NCI-H526 treated with DMSO at 0.1 percent for 48 hours (cell line): ENCODE data around the gene DNAJC11.
"Not testable (repeated sequence)": the region's sequence is repeated elsewhere in the genome, so short reads cannot be mapped to it uniquely, and the experiment has no call there.

Source experiments
- DNase-seq: peaks from one replicate; lab custom pipeline; 2025; lab: John Stamatoyannopoulos, UW

DNAJC11 gene

DNA sequence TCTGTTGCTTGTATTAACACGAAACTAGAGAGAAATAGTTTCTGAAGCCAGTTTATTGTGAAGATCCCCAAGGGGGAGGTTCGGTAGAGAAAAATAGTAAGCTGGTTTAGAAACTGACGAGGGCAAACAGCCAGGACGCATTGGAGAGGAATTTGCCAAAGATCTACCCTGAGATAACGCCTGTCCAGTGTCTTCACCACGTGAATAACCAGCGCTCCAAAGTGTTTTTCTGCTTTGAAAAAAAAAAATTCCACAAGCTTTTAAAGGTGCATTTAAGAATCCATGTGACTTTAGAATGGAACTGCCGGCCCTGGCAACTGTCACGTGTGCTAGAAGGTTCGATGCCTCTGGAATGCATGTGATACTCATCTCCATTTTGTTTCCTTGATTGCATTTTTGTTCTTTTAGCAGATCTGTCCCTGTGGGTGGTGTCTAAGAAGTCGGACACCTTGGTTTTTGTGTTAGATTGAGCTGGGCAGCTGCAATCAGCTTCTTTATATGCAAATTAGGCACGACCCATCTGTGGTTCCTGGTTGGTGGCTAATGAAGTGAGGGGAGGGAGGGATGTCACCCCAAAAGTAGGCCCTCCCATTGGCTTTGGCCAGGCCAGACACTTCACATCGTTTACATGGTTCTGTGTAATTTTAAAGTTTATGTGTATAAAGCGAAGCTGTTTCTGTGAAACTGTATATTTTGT lies 78.2 kb downstream of the DNAJC11 start:
- no peak for DNase-seq

DNA sequence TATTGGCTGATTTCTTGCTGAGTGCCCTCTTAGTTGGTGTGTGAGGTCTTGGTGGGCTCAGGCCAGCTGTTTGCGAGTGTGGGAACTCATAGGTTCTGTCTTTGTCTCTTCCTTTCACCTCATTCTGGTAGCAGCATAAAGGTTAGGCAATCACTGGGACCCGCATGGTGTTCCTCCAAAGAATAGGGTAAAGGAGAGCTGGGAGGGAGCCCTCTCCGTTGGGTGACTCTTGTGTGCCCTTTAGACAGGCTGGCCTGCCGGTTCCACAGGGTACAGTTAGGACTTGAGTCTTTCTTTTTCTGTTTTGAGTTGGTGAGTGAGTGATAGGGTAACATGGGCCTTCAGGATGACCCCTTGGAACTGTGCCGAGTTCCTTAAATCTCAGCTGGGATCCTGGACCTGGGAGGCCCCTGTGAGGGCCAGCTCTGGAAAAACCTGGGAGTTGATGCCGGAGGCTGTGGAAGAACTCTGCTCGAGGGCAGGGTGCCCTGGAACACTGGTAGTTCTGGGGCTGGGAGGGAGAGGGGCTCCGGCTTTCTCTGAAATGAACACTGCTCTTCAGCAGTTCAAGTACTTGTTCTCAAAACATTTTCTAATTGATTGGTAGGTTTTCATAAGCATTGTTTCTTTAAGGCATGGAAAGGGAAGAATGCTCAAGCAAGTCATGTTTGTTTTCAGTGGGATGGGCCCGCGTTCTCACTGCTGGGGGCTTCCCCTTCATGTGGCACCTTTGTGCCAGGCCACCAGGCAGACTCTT lies 79.0 kb downstream of the DNAJC11 start:
- no peak for DNase-seq

DNA sequence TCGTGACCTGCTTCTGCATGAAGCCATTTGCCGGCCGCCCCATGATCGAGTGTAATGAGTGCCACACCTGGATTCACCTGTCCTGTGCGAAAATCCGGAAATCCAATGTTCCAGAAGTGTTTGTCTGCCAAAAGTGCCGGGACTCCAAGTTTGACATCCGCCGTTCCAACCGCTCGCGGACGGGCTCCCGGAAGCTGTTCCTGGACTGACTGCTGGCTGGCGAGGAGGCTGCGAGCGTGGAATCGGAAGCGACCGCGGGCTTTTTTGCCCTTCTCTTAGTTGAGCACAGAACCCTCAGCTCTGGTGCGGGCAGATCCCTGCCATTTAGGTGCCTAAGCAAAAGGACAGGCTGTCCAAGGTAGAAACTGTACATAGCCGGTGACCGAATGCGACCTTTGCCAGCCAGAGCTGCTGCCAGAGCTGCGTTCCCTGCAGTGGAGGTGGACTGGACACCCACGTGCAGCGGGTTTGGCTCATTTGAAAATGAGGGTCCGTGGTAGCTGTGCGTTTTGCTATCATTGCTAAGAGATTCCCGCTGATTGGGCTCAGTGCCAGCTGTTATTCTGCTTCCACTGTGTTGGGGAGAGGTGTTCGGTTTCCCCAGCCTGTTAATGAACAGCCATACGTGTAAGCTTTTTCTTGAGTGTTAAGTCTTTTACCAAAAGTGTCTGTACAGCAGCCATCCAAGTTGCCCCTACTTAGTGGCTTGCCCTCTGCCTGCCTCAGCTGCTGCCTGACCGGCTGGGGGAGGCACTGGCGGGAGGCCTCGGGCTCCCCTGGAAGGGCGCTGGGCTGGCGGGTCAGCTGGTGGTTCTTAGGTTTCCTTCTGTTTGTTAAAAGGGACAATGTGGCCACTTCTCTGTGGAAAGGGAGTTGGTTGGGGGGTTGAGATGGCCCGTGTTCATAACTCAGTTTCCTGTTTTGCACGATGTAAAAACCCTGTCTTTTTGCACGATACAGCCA lies 79.9 kb downstream of the DNAJC11 start:
- DNase-seq, result no peak

DNA sequence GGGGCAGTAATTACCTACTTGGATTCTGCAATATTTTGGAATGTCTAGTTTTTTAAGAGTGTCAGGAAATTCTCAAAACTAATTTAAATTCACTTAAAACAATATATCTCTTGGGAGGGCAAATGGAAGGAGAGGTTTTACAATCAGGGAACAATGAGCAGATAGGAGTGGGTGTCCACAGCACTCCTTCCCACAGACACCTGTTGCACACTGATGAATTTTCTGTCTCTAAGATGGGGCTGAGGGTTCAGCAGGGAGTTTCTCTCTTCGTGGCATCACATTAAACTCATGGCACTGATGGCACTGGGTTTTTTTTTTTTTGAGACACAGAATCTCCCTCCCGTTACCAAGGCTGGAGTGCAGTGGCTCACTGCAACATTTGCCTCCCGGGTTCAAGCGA lies 82.6 kb downstream of the DNAJC11 start:
- DNase-seq, result no peak

DNA sequence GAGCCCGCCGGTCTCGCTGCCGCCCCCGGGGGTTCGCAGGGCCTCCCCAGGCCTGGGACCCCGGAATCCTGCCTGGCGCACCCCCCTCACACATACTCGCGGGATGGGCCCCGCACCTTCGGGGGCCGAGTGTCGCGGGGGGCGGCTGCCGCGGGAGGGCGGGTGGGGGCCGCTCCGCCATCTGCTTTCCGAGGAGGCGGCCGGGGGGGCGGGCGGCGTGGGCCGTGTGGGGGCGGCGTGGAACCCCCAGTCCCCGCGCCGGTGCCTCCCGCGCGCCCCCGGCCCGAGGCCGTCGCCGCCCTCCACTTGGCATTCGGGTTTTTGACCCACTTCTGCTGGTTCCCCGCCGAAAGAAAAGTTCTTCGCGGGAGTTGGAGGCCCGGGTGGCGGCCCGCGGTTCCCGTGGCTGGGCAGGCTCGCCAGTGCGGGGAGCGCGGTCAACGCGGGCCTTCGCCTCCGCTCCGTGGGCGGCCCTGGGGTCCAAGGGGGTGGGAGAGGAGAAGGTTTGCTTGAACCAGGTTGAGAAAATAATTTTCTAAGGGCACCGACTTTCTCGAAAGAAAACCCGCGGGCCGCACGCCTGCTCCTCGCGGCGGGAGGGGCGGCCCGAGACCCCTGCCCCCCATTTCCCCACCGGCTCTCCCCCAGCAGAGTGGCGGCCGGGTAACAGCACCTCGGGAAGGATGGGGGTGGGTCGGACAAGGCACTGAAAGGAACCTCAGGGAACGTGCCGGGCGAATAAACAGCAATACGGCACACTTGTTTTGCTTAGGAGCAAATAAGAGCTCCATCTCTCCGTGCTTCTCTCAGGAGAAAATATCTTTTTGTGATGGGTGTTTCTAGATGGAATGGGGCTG lies 86.5 kb downstream of the DNAJC11 start:
- DNase-seq, result no peak

DNA sequence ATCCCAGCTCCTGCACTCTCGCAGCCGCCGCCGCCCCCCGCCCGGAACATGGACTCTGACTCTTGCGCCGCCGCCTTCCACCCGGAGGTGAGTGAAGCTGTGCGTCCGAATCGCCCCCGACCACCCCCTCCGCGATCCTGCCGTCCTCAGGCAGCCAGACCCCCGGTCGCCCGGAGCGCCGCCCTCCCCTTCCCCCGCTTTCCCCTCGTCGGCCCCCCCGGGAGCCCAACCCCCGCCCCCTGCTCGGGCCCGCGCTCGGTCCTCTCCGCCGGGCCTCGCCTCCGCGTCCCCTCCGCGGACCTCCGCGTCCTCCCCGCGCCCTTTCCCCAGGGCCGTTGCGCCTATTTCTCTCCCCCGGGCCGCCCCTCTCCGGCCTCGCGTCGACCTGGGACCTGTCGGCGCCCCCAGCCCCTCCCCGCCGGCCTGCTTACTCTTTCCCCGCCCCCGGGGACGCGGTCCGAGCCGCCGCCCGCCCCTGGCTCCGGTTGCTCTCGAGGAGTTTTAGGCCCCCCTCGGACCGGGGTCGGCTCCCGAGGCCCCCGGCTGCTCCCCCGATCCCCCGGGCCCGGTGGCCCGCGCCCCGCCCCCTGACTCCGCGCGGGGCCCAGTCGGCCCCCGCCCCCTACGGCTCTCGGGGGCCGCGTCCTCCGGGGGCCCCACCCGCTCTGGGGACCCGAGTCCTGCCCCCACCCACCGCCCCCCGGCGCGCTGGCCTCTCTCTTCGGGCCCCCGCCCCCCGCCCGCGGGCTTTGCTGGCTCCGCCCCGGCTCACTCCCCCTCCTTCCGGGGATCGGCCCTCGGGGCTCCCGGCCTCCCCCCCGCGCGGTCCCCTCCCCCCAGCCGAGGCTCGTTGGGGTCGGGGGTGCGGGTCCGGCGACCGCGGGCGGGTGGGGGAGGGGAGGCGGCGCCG lies 87.3 kb downstream of the DNAJC11 start:
- DNase-seq, result no peak

DNA sequence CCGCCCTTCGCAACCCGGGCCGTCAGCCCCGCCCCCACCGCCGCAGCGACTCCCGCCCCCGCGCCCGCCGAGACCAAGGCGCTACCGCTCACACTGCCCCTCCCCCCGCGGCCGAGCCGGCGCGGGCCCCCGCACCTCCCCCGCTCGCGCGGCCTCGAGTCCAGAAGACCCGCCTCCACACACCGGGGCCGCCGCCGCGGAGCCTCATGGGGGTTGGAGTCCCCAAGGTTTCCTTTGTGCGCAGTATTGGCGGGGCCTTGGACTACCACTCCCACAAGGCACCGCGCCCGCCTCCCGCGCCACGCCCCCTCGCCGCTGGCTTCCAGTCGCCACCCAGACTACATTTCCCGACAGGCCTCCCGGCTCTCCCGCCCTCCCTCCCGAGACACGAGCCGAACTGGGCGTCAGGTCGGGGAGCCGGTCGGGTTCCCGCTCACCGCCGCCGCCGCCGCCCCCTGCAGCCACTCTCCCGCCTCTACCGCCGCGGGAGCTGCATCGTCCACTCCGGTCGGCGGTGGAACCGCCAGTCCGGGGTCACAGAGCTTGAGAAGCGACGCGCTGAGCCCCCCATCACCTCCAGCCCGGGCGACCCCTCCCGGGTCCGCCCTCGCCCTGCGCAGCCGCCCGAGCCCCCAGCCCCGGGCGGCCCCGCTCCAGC lies 88.1 kb downstream of the DNAJC11 start, which contains the start of gene PHF13:
PHF13 (plus strand) TSS at position 371 of the 658 bp plus-strand sequence. CDS start 336 bp downstream, outside the sequence.
- DNase-seq, result peak; percentile 98

DNA sequence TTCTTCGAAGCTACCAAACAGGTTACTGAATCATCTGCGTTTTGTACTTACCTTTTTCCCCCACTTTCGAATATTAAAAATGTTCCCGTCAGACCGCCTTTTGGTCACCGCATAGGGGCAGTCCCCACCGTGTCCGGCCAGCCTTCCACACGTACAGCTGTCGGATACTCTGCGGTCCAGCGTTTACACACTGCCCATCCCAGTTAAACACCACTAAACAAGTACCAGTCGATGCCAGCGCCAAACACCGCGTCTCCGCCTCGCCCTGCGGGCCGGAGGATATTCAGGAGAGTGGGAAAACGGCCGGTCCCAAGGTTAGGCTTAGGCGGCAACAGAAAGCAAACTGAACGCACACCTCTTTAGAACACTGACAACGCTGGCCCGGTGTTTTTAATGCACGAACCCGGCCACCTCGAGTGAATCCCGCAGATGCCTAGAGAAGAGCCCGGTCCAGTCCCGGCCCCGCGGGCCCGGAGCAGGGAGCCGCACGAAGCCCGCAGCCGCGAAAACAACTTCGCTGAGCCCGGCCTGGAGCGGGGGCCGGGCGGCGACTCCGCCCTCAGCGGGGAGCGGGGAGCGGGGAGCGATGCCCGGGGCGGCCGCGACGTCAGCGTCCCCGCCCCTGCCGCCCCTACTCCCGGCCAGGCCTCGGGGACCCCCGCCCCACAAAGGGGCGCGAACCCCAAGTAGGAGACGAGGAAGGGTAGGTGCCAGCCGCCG lies 88.8 kb downstream of the DNAJC11 start:
- DNase-seq, result peak; percentile 66

DNA sequence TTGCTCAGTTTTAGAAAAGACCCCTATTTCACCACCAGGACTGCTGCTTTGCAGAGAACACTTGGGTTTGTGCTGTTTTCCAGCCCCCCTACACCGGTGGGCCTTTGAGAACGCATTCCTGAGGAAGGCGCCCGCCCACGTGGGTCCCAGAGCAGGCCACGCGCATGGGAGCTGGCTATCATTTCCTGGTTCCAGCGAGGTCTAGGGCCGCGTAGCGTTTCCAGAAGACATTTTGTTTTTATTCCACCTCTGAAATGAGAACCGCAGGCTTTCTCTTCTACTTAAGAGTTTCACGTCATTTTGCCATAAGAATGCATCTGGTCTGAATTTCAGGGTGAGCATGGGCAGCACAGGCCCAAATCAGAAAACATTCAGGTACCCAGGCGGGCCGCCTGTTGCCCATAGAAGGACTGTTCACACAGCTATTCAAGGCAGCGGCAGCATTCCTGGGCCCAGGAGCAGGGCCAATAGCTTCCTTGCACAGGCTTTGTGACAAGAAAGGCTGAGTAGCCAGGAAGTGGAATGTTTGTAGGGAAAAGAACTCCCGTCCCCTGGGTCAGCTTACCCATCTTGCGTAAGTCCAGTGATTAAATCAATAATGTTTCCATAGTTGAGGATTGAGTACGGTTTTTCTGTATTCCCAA lies 97.6 kb downstream of the DNAJC11 start:
- no peak for DNase-seq

DNA sequence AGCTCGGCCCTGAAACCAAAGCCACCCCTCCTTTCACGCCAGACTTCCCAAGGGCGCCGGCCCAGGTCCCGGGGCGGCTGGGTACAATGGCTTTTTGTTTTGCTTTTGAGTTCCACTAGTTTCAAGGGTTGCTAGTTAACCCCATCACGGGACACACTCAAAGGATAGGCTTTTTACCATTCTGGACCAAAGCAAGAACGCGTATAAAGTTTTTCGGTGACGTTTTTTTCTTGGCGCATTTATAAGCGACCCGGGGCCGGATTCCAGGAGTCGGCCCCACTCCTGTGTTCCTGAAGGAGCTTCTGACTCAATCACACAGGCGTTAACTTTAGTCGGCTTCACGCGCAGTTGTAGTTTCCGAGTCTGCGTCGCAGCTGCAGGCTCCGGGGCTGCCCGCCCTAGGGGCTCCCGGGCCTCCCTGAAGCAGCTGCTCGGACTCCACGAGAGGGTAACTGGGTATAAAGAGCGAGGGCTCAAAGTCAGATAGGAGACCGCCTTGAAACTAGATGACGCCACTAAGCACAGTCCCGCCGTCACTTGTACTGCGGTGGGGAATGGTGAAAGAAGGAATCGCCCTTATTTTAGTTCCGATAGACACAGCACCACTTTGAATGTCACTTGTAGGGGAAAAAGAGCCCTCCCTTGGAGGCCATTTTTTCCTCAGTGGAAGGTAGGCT lies 98.2 kb downstream of the DNAJC11 start:
- peak; percentile 81 for DNase-seq

DNA sequence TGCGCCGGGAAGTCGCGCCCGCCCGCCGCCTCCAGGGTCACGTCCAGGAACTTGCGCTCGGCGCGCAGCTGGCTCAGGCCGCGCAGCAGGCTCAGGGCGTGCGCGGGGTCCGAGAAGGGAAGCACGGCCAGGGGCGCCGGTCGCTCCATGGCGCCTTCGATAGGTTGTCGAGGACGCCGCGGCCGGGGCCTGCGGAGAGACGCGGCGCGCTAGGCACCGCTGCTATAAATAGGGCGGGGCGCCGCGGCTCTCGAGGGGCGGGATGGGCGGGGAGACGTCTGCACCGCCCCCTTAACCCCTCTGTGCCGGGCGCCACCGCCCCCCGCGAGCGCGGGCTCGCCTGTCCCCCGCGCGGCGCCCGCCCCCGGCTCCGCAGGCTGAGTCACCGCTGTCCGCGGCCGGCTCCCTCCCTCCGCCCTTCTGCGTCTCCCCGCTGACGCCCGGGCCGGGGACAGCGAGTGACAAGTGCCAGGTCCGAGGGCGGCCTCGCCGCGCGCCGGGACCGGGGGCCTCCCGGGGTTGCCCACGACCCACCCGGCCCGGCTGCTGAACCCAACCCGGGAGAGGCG lies 98.9 kb downstream of the DNAJC11 start, which contains the start of gene KLHL21:
KLHL21 (minus strand) TSS at position 201 of the 569 bp plus-strand sequence; CDS start at position 149, 52 bp downstream.
- peak; percentile 73 for DNase-seq

DNA sequence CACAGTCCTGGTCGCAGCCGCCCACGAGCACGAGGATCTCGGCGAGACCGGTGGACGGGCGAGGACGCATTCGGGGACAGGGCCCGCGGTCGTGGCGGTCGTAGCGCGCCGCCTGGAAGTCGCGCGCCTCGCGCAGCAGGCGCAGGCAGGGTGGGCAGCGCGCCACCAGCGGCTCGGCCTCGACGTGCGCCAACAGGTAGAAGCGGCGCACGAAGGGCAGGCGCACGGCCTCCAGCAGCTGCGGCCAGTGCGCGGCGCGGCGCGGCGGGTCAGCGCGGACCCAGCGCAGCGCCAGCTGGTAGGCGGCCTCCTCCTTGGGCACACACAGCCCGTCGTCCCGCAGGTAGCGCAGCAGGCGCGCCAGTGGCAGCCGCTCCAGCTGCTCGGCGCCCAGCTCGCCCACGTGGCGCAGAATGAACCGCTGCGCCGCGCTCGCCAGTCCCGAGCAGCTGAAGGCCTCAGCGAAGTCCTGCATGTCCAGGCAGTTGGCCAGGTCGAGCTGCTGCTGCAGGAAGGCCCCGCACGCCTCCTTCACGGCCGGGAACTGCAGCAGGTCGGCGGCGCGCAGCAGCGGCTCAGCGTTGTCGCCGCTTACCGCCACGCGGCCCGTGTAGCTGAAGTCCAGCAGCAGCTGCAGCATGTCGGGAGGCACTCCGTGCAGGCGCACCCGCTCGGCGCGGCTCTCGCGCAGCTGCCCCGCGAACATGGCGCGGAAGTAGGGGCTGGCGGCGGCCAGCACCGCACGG lies 99.5 kb downstream of the DNAJC11 start:
- DNase-seq, result no peak

DNA sequence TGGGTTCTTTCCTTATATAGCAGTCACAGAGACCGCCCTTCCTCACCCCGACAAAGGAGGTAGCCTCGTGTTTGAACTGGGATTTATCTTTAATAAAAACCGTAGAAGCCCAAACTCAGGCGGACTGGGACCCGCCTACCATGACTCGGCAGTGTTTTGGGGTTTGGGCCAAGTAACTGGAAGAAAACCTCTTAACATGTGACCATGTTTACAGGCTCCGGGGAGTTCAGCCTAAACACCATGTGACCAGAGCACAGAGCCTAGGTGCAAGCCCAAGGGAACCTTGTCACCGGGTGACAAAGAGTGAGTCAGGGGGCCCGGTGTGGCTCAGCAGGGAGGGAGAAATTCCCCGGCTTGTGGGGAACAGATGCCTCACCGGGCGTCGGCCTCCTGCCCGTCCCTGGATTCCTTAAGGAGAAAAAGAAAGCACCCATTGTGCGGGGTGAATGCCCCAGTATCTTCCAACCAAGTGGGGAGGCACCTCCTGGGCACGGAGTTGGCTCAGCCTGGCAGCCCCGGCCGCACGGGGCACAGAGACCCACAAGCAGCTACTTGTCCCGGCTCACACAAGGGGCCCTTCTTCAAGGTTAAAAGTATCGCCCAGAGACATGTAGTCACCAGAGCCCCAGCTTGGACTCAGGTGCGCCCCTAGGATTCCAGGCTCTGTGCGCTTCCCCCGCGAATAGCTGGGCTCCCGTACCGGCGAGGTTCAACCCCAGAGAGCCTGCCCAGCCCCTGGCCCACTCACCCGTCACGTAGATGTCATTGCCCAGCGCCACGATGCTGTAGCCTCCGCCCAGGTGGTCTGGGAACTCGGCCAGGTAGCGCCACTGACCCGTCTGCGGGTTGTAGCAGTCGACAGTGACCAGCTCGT lies 100.3 kb downstream of the DNAJC11 start:
- DNase-seq, result peak; percentile 27

DNA sequence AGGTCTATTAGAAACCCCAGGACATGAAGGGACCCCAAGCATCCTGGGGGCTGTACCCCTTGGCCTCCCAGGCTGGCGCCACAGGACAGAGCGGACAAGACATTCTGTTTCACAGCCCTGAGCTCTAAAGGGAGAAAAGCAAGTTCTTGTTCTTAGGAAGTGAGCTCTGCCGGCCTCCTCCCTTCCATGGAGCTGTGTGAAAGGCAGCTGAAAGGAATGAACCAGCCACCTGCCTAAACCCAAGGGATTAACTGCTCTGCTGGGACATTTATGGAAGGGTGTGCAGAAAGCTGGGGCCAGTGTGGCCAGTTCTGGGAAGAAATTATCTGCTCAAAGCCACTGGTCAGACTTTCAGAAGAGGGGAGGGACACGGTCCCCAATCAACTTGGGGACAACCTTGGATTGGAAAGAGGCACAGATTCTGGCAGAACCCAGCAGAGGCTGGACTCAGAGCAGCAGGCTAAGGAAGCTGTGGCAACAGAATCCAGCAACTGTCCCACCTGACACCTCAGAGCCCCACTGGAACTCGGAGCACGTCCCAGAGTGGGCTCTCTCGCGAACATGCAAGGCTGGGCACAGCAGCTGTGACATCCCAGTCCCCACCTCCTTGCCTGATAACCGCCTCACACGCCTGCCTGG lies 101.1 kb downstream of the DNAJC11 start:
- no peak for DNase-seq

DNA sequence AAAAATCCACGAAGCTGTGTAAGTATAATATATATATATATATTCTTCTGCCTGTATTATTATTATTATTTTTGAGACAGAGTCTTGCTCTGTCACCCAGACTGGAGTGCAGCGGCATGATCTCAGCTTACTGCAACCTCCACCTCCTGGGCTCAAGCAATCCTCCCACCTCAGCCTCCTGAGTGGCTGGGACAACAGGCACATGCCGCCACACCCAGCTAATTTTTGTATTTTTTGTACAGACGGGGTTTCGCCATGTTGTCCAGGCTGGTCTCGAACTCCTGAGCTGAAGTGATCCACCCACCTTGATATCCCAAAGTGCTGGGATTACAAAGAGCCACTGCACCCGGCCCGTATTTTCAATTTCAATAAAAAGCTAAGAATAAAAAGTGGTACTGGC lies 101.6 kb downstream of the DNAJC11 start:
- not testable (repeated sequence) for DNase-seq
